HG03354 (cell line): Measurements from ENCODE around the gene SPECC1.
"Not testable (repeated sequence)": the region's sequence is repeated elsewhere in the genome, so short reads cannot be mapped to it uniquely, and the experiment has no call there.

Experiments used
- ATAC-seq: cut with Tn5 transposase; IDR thresholded peaks from one replicate; pipeline ENCODE4 v1.9.1; 2021; ENCODE audit warnings: mild to moderate bottlenecking; ENCODE audit not compliant: unreplicated experiment, poor library complexity, severe bottlenecking

The SPECC1 gene

GRCh38 chr17:20008242-20009051, 712 bp upstream of the SPECC1 start:
- peak; percentile 27 for ATAC-seq

DNA sequence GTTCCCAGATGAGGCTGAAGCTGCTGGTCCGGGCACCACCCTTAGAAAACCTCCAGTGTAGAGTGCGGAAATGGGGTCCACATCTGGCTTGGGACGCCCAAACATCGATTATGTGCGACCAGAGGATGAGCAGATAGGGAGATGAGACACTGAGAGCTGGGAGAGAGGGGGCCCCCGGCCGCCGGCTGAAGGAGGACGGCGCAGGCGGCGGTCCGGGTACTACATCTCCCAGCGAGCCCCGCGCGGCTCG, 182 bp upstream of the SPECC1 start:
- no peak for ATAC-seq

- ATAC-seq, result no peak
Measured at GRCh38 chr17:20010099-20010863, 1.1 kb downstream of the SPECC1 start.

DNA sequence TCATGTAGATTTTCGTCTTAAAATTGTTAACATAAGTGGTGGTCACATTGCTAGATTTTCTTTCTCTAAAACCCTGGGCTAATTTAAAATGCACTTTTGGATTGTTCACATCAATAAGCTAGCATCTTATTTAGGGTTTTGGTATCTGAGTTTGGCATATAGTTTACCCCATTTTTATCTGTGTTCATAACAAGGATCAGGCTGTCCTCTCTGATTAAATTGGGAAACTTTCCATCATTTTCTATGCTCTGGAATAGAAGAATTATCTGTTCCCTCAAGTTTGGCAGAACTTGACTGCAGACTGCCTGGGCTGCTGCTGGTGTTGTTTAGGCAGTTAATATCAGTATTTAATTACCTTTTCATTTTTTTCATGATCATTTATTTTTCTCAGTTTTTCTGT, 1.8 kb downstream of the SPECC1 start:
- no peak for ATAC-seq

- no peak for ATAC-seq
Measured at GRCh38 chr17:20012017-20012536, 2.9 kb downstream of the SPECC1 start.

- ATAC-seq, result not testable (repeated sequence)
Measured at GRCh38 chr17:20016475-20016992, 7.4 kb downstream of the SPECC1 start.

DNA sequence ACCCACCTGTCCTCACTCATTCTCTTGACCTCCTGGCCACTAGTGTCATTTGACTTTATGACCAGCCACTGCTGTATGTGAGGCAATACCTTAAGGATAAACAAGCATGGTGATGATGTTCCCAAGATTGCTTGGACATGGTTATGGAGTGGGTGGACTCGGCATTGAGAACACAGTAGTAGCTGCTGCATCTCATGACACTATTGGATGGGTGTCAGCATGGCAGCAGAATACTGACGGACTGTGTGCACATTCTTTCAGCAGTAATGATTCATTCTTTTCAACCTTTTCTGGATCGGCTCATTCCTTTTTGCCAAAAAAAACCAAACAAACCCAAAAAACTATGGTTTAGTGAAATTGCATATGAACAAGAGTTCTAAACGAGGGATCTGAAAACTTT, 13.5 kb downstream of the SPECC1 start:
- no peak for ATAC-seq

DNA sequence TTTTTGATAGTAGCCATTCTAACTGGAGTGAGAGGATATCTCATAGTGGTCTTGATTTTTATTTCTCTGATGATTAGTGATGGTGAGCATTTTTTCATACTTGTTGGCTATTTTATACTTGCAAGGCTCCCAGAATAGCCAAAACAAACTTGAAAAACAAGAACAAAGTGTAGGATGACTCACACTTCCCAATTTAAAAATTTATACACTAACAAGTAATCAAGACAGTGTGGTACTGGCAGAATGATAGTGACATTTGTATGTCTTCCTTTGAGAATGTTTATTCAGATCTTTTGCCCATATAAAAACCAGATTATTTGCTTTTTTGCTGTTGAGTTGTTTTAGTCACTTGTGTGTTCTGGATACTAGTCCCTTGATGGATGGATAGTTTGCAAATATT, 17.8 kb downstream of the SPECC1 start:
- no peak for ATAC-seq

- ATAC-seq, result no peak
Measured at GRCh38 chr17:20028443-20028842, 19.3 kb downstream of the SPECC1 start.

DNA sequence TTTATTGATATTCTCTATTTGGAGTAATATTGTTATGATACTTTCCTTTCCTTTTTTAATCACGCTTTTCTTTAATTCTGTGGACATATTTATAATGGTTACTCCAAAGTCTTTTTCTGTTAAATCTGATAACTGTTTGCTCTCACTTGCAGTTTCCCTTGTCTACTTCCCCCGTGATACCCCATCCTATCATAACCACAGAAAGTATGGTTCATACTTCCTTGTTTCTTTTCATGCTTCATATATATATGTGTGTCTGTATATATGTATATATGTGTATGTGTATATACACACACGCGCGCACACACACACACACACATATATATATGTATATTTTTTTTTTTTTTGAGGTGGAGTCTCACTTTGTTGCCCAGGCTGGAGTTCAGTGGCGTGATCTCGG, 23.5 kb downstream of the SPECC1 start:
- ATAC-seq, result no peak

DNA sequence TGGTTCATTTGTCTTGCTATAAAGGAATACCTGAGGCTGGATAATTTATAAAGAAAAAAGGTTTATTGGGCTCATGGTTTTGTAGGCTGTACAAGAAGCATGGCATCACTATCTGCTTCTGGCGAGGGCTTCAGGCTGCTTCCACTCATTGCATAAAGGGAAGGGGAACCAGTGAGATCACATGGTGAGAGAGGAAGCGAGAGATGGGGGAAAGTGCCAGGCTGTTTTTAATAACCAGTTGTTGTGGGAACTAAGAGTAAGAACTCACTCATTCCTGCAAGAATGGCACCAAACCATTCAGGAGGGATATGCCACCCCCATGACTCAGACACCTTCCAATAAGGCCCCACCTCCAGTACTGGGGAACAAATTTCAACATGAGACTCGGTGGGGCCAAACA, 24.3 kb downstream of the SPECC1 start:
- ATAC-seq, result no peak

- no peak for ATAC-seq
Measured at GRCh38 chr17:20035501-20035900, 26.3 kb downstream of the SPECC1 start.

DNA sequence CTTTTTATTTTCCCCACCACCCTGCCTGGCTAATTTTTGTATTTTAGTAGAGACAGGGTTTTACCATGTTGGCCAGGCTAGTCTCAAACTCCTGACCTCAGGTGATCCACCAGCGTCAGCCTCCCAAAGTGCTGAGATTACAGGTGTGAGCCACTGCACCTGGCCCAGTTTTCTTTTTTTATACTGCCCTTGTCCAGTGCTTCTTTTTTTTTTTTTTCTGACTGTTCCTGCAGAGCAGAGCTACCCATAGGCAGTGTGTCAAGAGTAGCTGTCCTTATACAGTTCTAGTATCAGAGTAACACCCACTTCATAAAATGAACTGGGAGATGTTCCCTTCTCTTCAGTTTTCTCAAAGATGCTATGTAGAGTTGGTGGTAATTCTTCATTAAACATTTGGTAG, 28.1 kb downstream of the SPECC1 start:
- ATAC-seq, result not testable (repeated sequence)

DNA sequence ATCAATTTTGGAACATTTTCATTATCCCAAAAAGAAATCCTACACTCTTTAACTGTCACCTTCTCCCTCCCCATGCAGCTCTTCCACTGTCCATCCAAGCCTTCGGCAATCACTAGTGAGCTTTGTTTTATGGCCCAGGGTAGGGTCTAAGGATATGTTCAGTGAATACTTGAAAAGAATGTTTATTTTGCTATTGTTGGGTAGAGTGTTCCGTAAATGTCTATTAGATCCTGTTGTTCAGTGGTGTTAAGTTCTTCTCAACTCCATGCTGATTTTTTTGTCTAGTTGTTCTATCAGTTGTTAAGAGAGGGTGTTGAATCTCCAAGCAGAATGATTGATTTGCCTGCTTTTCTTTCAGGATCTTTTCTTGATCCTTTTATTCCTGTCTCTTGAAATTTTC, 29.9 kb downstream of the SPECC1 start:
- ATAC-seq, result no peak

GRCh38 chr17:20040216-20040615, 31.1 kb downstream of the SPECC1 start:
- no peak for ATAC-seq

DNA sequence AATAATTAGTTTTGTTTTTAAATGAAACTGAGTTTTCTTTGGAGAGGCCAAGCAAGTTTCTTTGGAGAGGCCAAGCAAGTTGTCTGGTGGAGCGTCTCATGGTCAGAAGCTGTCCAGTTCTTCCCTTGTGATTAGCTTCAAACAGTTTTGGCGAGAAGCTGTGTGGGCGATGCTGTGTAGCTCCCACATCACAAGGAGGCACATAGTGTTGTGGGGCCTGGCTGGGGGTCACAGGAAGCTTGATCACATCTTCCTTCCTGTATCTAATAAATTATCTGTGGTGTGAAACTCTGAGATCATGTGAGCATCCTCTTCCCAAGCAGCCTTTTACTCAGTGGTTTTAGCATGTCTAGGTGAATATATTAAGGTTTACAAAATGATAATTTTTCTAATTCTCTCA, 33.9 kb downstream of the SPECC1 start:
- no peak for ATAC-seq

GRCh38 chr17:20045476-20045875, 36.3 kb downstream of the SPECC1 start:
- no peak for ATAC-seq

- ATAC-seq, result no peak
Measured at GRCh38 chr17:20046629-20047028, 37.5 kb downstream of the SPECC1 start.

- ATAC-seq, result no peak
Measured at GRCh38 chr17:20051624-20052023, 42.5 kb downstream of the SPECC1 start.

DNA sequence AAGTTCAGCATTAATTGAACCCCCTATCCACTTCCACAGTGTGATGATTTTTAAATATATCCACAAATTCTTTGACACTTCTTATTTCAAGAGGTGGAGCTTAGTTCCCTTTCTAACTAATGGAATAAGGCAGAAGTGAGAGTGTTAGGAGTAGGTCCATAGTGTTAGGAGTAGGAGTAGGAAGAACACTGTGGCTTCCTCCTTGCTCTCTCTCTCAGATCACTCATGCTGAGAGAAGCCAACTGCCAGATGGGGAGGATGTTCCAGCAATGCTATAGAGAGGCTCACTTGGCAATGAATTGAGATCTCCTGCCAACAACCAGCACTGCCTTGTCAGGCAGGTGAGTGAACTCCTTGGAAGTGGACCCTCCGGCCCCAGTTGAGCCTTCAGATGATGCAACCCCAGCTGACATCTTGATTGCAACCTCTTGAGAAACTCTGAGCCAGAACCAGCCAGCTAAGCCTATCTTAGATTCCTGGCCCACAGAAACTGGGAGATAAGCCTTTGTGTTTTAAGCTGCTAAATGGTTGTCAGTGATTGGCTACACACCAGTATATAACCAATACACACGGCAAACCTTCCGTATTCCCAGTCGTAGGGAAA, 44.3 kb downstream of the SPECC1 start:
- no peak for ATAC-seq
